ENCODE data around the gene PABPC1L.

The PABPC1L gene

GRCh38 chr20:44894959-44895358 is 14.9 kb upstream of the PABPC1L start:
- intact Hi-C loops (cut with DNase I), result no loop called here
- no peak for DNase-seq

- intact Hi-C loops (cut with DNase I), result no loop called here
- DNase-seq, result no peak
Observed at GRCh38 chr20:44896583-44896982, 13.3 kb upstream of the PABPC1L start.

- intact Hi-C loops (cut with DNase I), result no loop called here
- DNase-seq, result no peak
Observed at GRCh38 chr20:44897133-44897532, 12.7 kb upstream of the PABPC1L start.

GRCh38 chr20:44900231-44900854 is 9.5 kb upstream of the PABPC1L start:
- no peak for DNase-seq
- intact Hi-C loops (cut with DNase I), result loop anchor here (5.0 kb wide), 1 partner anchor 57 kb away; no protein-coding TSS in a partner anchor

GRCh38 chr20:44901974-44902373 is 7.9 kb upstream of the PABPC1L start:
- peak in 18 of 42 donors; percentile 32 to 78 (median 55) for DNase-seq
- intact Hi-C loops (cut with DNase I), result loop anchor here (5.0 kb wide), 1 partner anchor 55 kb away; no protein-coding TSS in a partner anchor

- no peak for DNase-seq
- intact Hi-C loops (cut with DNase I), result loop anchor here (5.0 kb wide), 1 partner anchor 53 kb away; no protein-coding TSS in a partner anchor
Observed at GRCh38 chr20:44904377-44904776, 5.5 kb upstream of the PABPC1L start.

GRCh38 chr20:44908987-44909871 is 631 bp upstream of the PABPC1L start:
- DNase-seq, result no peak
- intact Hi-C loops (cut with DNase I), result no loop called here

- DNase-seq, result no peak
- intact Hi-C loops (cut with DNase I), result no loop called here
Observed at GRCh38 chr20:44910690-44911262, 916 bp downstream of the PABPC1L start.

- DNase-seq, result peak in 19 of 42 donors; percentile 13 to 63 (median 34)
Observed at GRCh38 chr20:44911264-44911921, 1.5 kb downstream of the PABPC1L start.

GRCh38 chr20:44912189-44912588 is 2.3 kb downstream of the PABPC1L start:
- DNase-seq, result no peak

More at GRCh38 chr20:44911264-44911921, 1.5 kb downstream of the PABPC1L start:
- intact Hi-C loops (cut with DNase I), result no loop called here

GRCh38 chr20:44914924-44915323 is 5.1 kb downstream of the PABPC1L start:
- intact Hi-C loops (cut with DNase I), result no loop called here

More at GRCh38 chr20:44912189-44912588, 2.3 kb downstream of the PABPC1L start:
- intact Hi-C loops (cut with DNase I), result no loop called here

GRCh38 chr20:44916586-44916985 is 6.7 kb downstream of the PABPC1L start:
- DNase-seq, result no peak
- intact Hi-C loops (cut with DNase I), result no loop called here

More at GRCh38 chr20:44914924-44915323, 5.1 kb downstream of the PABPC1L start:
- DNase-seq, result no peak

- intact Hi-C loops (cut with DNase I), result no loop called here
- no peak for DNase-seq
Observed at GRCh38 chr20:44917399-44917798, 7.5 kb downstream of the PABPC1L start.

- intact Hi-C loops (cut with DNase I), result no loop called here
Observed at GRCh38 chr20:44918342-44918741, 8.5 kb downstream of the PABPC1L start.

GRCh38 chr20:44918761-44919160 is 8.9 kb downstream of the PABPC1L start:
- intact Hi-C loops (cut with DNase I), result no loop called here
- no peak for DNase-seq

More at GRCh38 chr20:44918342-44918741, 8.5 kb downstream of the PABPC1L start:
- DNase-seq, result no peak

GRCh38 chr20:44921447-44921846 is 11.6 kb downstream of the PABPC1L start:
- intact Hi-C loops (cut with DNase I), result no loop called here
- DNase-seq, result no peak

- intact Hi-C loops (cut with DNase I), result no loop called here
- DNase-seq, result no peak
Observed at GRCh38 chr20:44924541-44924940, 14.7 kb downstream of the PABPC1L start.

- intact Hi-C loops (cut with DNase I), result no loop called here
- no peak for DNase-seq
Observed at GRCh38 chr20:44928595-44928994, 18.7 kb downstream of the PABPC1L start.

GRCh38 chr20:44930517-44931168 is 20.8 kb downstream of the PABPC1L start:
- DNase-seq, result no peak
- intact Hi-C loops (cut with DNase I), result no loop called here
